Measurements from ENCODE around the gene FKBP15. TPM values are rescaled to one million over a fixed set of nuclear protein-coding genes. Genes with fewer than 3 reads are reported as not detected.

FKBP15 gene
- total RNA-seq, 1 donor from 2014 or later: 30.0 TPM

GRCh38 chr9:113261917-113262671, 41.0 kb upstream of the FKBP15 start:
- no peaks in the 10 kb centered on the region for H3K4me1 Mint-ChIP-seq
- H3K36me3 Mint-ChIP-seq: peaks cover 29% of the 10 kb centered on the region
- no peak overlapping the region for H3K4me3 Mint-ChIP-seq
- no peak overlapping the region for H3K27ac Mint-ChIP-seq
- no peak for DNase-seq (ENCODE audit: low spot score in 2 of 2, unreplicated experiment in 2 of 2)
- no peaks in the 10 kb centered on the region for H3K9me3 Mint-ChIP-seq
- TF ChIP-seq, protein P1, sequence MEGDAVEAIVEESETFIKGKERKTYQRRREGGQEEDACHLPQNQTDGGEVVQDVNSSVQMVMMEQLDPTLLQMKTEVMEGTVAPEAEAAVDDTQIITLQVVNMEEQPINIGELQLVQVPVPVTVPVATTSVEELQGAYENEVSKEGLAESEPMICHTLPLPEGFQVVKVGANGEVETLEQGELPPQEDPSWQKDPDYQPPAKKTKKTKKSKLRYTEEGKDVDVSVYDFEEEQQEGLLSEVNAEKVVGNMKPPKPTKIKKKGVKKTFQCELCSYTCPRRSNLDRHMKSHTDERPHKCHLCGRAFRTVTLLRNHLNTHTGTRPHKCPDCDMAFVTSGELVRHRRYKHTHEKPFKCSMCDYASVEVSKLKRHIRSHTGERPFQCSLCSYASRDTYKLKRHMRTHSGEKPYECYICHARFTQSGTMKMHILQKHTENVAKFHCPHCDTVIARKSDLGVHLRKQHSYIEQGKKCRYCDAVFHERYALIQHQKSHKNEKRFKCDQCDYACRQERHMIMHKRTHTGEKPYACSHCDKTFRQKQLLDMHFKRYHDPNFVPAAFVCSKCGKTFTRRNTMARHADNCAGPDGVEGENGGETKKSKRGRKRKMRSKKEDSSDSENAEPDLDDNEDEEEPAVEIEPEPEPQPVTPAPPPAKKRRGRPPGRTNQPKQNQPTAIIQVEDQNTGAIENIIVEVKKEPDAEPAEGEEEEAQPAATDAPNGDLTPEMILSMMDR (IDR thresholded peaks at IDR 0.05; ENCODE audit: unreplicated experiment): no peak
- no peaks in the 10 kb centered on the region for H3K27me3 Mint-ChIP-seq (ENCODE audit: low read depth)

GRCh38 chr9:113258282-113258681, 37.2 kb upstream of the FKBP15 start:
- Mint-ChIP-seq H3K27me3 (ENCODE audit: low read depth) (no peaks in the 10 kb centered on the region), H3K9me3 (no peaks in the 10 kb centered on the region), H3K27ac (no peak overlapping the region), H3K4me1 (no peaks in the 10 kb centered on the region), H3K4me3 (no peak overlapping the region), H3K36me3 (peaks cover 24% of the 10 kb centered on the region)
- TF ChIP-seq, protein P1 (IDR thresholded peaks at IDR 0.05; ENCODE audit: unreplicated experiment): no peak
- no peak for DNase-seq (ENCODE audit: low spot score in 2 of 2, unreplicated experiment in 2 of 2)

DNA sequence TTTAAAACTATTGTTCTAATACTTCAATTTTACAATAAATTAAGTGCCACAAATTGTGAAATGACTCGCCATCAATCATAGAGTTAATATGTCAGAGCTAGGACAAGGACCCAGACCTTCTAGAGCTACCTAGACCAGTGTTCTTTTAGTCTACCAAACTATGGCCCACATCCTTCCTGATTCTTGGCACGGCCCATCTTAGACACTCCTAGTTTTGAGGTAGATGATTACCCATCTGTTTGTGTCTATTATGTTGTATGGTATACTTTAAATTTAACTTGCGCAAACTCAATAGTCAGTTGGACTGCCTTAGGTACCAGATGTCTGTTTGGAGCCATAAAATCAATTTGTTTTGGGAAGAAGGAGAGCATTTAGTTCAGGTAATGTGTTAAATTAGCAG, 36.8 kb upstream of the FKBP15 start:
- Mint-ChIP-seq H3K27ac (no peak overlapping the region), H3K9me3 (no peaks in the 10 kb centered on the region), H3K36me3 (peaks cover 26% of the 10 kb centered on the region), H3K4me1 (no peaks in the 10 kb centered on the region), H3K4me3 (no peak overlapping the region), H3K27me3 (ENCODE audit: low read depth) (no peaks in the 10 kb centered on the region)
- DNase-seq (ENCODE audit: low spot score in 2 of 2, unreplicated experiment in 2 of 2): no peak
- TF ChIP-seq, protein P1 (IDR thresholded peaks at IDR 0.05; ENCODE audit: unreplicated experiment): no peak

DNA sequence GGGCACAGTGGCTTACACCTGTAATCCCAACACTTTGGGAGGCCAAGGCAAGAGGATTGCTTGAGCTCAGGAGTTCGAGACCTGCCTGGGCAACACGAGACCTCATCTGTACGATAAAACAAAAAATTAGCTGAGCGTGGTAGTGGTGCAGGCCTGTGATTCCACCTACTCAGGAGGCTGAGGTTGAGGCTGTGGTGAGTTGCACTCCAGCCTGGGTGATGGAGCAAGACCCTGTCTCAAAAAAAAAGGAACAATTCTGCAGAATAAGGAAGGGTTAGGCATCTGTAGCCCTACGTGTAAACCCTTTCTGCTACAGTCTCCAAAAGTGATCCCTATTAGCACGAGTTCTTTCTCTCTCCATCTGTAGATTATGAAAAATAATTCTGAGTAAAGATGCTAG, 34.4 kb upstream of the FKBP15 start:
- peaks cover 26% of the 10 kb centered on the region for H3K36me3 Mint-ChIP-seq
- H3K4me1 Mint-ChIP-seq: no peaks in the 10 kb centered on the region
- no peak for DNase-seq (ENCODE audit: low spot score in 2 of 2, unreplicated experiment in 2 of 2)
- TF ChIP-seq, protein P1 (IDR thresholded peaks at IDR 0.05; ENCODE audit: unreplicated experiment): no peak
- no peaks in the 10 kb centered on the region for H3K27me3 Mint-ChIP-seq (ENCODE audit: low read depth)
- H3K4me3 Mint-ChIP-seq: no peak overlapping the region
- no peak overlapping the region for H3K27ac Mint-ChIP-seq
- peaks cover 3% of the 10 kb centered on the region for H3K9me3 Mint-ChIP-seq

GRCh38 chr9:113254991-113255390, 33.9 kb upstream of the FKBP15 start:
- H3K9me3 Mint-ChIP-seq: peaks cover 3% of the 10 kb centered on the region
- H3K4me1 Mint-ChIP-seq: no peaks in the 10 kb centered on the region
- no peak overlapping the region for H3K4me3 Mint-ChIP-seq
- no peak for DNase-seq (ENCODE audit: low spot score in 2 of 2, unreplicated experiment in 2 of 2)
- H3K27me3 Mint-ChIP-seq (ENCODE audit: low read depth): no peaks in the 10 kb centered on the region
- no peak overlapping the region for H3K27ac Mint-ChIP-seq
- TF ChIP-seq, protein P1 (IDR thresholded peaks at IDR 0.05; ENCODE audit: unreplicated experiment): no peak
- H3K36me3 Mint-ChIP-seq: peaks cover 22% of the 10 kb centered on the region
